Activated T-helper 17 cell treated with anti-CD3 and anti-CD28 coated beads, Interleukin-2, amount 50 U/mL, for 72 hours (primary cell): ENCODE data around the gene DOCK2. TPM values are rescaled to one million over a fixed set of nuclear protein-coding genes. Genes with fewer than 3 reads are reported as not detected.

Source experiments
- ATAC-seq: fragments of 150-1000 bp; cut with Tn5 transposase; replicated peaks from 2 replicates; pipeline ENCODE4 v1.10.0; 2021; ENCODE audit warnings: mild to moderate bottlenecking, moderate library complexity
- H3K27ac Mint-ChIP-seq: one replicate; pipeline ENCODE4 v1.8.0; 2022; ENCODE audit warnings: mixed read lengths
- H3K27me3 Mint-ChIP-seq: one replicate; pipeline ENCODE4 v1.8.0; 2022; ENCODE audit warnings: mixed read lengths
- H3K36me3 Mint-ChIP-seq: one replicate; pipeline ENCODE4 v1.8.0; 2022; ENCODE audit warnings: low read depth, mild to moderate bottlenecking, mixed read lengths
- H3K4me1 Mint-ChIP-seq: one replicate; pipeline ENCODE4 v1.8.0; 2022; ENCODE audit warnings: mixed read lengths
- H3K4me3 Mint-ChIP-seq: one replicate; pipeline ENCODE4 v1.8.0; 2022; ENCODE audit warnings: mild to moderate bottlenecking, mixed read lengths
- H3K9me3 Mint-ChIP-seq: one replicate; pipeline ENCODE4 v1.8.0; 2022; ENCODE audit warnings: mixed read lengths
- total RNA-seq, 2 donors: library from RNA; stranded (reverse); gene quantifications; one replicate each; pipeline ENCODE4 v1.2.3, GENCODE V29; 2022

The DOCK2 gene
- total RNA-seq, 2 donors from 2014 or later, result 229 to 244 TPM

DNA sequence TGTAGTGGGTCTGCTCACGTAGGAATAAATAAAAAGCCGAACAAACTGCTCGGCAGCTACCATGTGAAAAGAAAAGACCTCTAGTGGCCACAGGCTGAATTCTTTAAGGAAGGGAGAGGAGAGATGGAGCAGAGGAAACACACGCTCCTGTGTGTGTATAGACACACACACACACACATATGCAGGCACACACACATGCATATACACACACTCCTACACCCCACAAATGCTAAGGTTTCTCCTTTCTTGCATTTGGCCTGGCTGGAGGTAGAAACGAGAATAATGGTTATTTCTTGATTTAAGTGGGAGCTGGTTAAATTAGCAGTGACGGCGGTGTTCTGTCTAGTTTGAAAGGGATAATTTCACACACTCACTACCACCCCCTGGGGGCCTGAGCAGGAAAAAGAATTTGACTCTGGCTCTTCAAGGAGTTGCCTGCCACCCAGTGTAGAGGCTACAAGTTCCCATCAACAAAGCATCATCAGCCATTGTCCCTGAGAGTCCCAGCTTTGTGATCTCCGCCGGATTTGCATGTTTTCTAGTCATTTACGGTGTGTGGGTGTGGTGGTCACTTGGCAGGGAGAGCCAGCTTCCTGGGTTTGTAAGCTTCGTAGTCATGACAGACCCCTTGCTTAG lies 343.5 kb downstream of the DOCK2 start, which contains the start of gene INSYN2B:
INSYN2B (minus strand) TSS at position 78 of the 636 bp plus-strand sequence. CDS start 96,597 bp downstream, outside the sequence.
- H3K36me3 Mint-ChIP-seq, result peaks cover 36% of the 10 kb centered on the region
- H3K9me3 Mint-ChIP-seq, result no peaks in the 10 kb centered on the region
- ATAC-seq, result no peak
- H3K27ac Mint-ChIP-seq, result no peak within 1 kb of the TSS
- H3K27me3 Mint-ChIP-seq, result no peaks in the 10 kb centered on the region
- no peak within 1 kb of the TSS for H3K4me3 Mint-ChIP-seq
- no peaks in the 10 kb centered on the region for H3K4me1 Mint-ChIP-seq

- H3K36me3 Mint-ChIP-seq, result peaks cover 92% of the 10 kb centered on the region
- no peak overlapping the region for H3K27ac Mint-ChIP-seq
- ATAC-seq, result no peak
- no peaks in the 10 kb centered on the region for H3K4me1 Mint-ChIP-seq
- no peaks in the 10 kb centered on the region for H3K27me3 Mint-ChIP-seq
- no peaks in the 10 kb centered on the region for H3K9me3 Mint-ChIP-seq
- no peak overlapping the region for H3K4me3 Mint-ChIP-seq
Measured at GRCh38 chr5:169988206-169988605, 351.1 kb downstream of the DOCK2 start.

DNA sequence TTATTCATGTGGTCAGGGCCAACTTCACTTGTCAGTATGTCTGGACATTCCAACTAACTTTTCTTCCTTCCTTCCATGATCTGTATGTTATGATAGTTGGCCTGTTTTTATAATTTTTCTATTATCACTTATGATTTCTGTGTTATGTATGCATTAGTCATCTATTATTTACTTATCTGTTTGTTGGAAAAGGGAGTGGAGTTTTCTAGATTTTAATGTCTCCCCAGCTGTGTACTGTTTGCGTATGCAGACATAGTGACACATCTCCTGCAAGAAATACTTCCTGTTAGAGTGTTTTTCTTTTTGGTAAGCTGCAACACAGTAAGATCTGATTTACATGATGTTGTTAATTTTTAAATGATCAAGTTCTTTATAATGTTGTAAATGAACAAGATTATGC lies 351.9 kb downstream of the DOCK2 start:
- Mint-ChIP-seq H3K27ac (peak overlapping the region; percentile 48), H3K36me3 (peaks cover 91% of the 10 kb centered on the region), H3K9me3 (no peaks in the 10 kb centered on the region), H3K4me1 (no peaks in the 10 kb centered on the region), H3K27me3 (no peaks in the 10 kb centered on the region), H3K4me3 (no peak overlapping the region)
- ATAC-seq, result no peak

DNA sequence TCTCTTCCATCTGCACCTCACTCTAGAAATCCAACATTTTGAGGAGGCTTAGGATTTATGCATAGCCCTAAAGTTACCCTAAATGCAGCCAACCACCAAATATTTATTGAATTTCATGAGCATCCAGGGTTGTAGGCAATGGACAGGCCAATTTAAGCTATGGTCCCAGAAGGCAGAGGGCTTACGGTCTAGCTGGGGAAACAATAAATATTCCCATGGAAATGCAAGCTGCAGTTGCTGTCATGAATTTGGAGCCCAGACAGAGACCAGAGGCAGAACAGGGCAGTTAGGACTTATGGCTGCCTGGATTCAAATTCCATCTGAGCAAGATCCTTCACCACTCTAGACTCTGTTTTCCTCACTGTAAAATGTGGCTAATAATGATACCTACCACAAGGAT lies 352.3 kb downstream of the DOCK2 start:
- peaks cover 91% of the 10 kb centered on the region for H3K36me3 Mint-ChIP-seq
- H3K27me3 Mint-ChIP-seq, result no peaks in the 10 kb centered on the region
- peak overlapping the region; percentile 48 for H3K27ac Mint-ChIP-seq
- no peak overlapping the region for H3K4me3 Mint-ChIP-seq
- H3K4me1 Mint-ChIP-seq, result no peaks in the 10 kb centered on the region
- ATAC-seq, result no peak
- no peaks in the 10 kb centered on the region for H3K9me3 Mint-ChIP-seq

DNA sequence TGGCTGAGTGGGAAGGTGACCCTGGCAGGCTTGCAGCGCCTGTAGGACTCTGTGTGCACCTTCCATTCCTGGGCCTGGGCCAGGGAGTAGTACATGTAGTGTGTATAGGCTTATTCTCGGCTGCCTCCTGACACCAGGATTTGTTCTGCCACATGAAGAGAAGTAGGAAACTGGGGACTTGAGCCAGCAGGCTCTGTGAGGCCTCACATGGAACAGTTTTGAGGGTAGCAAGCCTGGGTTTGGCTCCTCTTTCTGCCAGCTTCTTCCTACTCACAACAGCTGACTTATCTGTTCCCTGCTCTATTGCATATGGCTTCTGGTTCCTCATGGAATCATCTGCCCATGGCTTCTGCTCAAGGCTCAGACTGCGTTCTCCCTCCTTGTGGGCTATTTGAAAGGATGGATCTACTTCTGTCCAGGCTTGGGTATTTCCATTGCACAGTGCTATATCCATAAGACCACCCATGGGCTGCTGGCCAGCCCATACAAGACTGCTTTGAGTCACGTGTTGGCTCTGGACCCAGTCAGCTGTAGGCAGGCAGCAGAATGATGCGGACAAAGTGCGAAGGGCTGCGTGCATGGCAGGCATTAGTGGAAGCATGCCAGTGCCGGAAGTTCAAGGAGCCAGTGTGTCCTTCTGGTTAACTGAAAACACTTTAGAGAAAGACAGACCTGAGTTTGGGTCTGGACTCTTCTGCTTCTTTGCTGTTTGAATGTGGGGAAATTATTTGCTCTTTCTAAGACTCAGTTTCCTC lies 354.2 kb downstream of the DOCK2 start:
- peaks cover 91% of the 10 kb centered on the region for H3K36me3 Mint-ChIP-seq

DNA sequence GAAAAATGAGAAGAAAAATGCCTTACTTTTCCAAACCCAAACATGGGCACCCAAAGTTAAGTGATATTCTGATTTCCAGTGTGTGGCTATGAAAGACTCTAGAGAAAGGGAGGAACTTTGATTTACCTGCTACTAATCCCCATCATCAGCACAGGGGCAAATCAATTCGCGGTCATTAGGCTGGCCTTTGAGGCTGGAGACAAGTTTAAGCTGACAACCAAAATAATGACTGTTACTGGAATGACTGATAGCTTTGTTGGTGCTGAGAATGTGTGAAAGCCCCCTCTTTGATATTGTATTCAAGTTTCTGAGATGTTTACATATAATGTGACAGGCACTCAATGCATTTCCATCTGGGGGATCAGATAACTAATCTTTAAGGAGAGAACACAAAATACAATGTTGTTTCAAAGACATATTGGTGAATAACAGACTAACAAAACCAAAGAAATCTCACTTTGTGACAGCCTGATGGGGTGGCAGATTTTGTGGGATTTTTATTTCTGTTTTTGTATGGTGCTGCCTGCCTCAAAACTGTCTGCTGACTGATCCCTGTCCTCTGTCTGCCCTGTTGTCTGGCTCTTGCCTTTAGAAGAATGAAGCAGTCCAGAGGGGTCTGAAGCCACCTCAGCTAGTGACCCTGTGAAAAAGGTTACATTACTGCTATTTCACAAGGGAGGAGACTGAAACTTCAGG lies 355.9 kb downstream of the DOCK2 start:
- H3K4me1 Mint-ChIP-seq, result peaks cover 4% of the 10 kb centered on the region
- ATAC-seq, result no peak
- H3K9me3 Mint-ChIP-seq, result no peaks in the 10 kb centered on the region
- peaks cover 86% of the 10 kb centered on the region for H3K36me3 Mint-ChIP-seq
- H3K4me3 Mint-ChIP-seq, result no peak overlapping the region
- H3K27ac Mint-ChIP-seq, result no peak overlapping the region
- no peaks in the 10 kb centered on the region for H3K27me3 Mint-ChIP-seq

More for the DNA sequence above, 354.2 kb downstream of the DOCK2 start:
- Mint-ChIP-seq H3K4me3 (no peak overlapping the region), H3K27ac (no peak overlapping the region), H3K27me3 (no peaks in the 10 kb centered on the region), H3K4me1 (peaks cover 4% of the 10 kb centered on the region), H3K9me3 (no peaks in the 10 kb centered on the region)
- no peak for ATAC-seq

DNA sequence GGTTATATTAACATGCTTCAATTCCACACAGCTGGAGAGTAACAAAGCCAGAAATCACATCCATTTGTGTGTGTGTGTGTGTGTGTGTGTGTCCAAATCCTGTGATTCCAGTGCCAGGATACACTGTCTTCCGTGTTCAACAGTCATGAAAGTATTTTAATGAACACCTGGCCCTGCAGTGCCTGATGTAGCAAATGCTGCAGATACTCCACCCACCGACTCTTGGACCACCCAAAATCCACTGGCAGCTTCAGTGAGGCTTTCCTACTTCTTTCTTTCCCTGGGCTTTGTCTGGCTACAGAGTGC lies 356.4 kb downstream of the DOCK2 start:
- peaks cover 4% of the 10 kb centered on the region for H3K4me1 Mint-ChIP-seq
- H3K4me3 Mint-ChIP-seq, result no peak overlapping the region
- no peak for ATAC-seq
- H3K36me3 Mint-ChIP-seq, result peaks cover 86% of the 10 kb centered on the region
- H3K9me3 Mint-ChIP-seq, result no peaks in the 10 kb centered on the region
- H3K27me3 Mint-ChIP-seq, result no peaks in the 10 kb centered on the region
- peak overlapping the region; percentile 27 for H3K27ac Mint-ChIP-seq

GRCh38 chr5:169997798-169998197 lies 360.7 kb downstream of the DOCK2 start:
- no peak for ATAC-seq
- Mint-ChIP-seq H3K4me3 (no peak overlapping the region), H3K9me3 (no peaks in the 10 kb centered on the region), H3K27me3 (no peaks in the 10 kb centered on the region), H3K36me3 (peaks cover 94% of the 10 kb centered on the region), H3K4me1 (peaks cover 4% of the 10 kb centered on the region), H3K27ac (peak overlapping the region; percentile 12)

GRCh38 chr5:169999621-170000020 lies 362.5 kb downstream of the DOCK2 start:
- no peak overlapping the region for H3K4me3 Mint-ChIP-seq
- no peaks in the 10 kb centered on the region for H3K27me3 Mint-ChIP-seq
- H3K27ac Mint-ChIP-seq, result no peak overlapping the region
- H3K4me1 Mint-ChIP-seq, result peaks cover 2% of the 10 kb centered on the region
- no peaks in the 10 kb centered on the region for H3K9me3 Mint-ChIP-seq
- H3K36me3 Mint-ChIP-seq, result peaks cover 92% of the 10 kb centered on the region
- ATAC-seq, result no peak

- Mint-ChIP-seq H3K4me3 (no peak overlapping the region), H3K36me3 (peaks cover 87% of the 10 kb centered on the region), H3K9me3 (no peaks in the 10 kb centered on the region), H3K27me3 (no peaks in the 10 kb centered on the region), H3K27ac (no peak overlapping the region), H3K4me1 (no peaks in the 10 kb centered on the region)
- no peak for ATAC-seq
Measured at GRCh38 chr5:170000155-170000554, 363.1 kb downstream of the DOCK2 start.

DNA sequence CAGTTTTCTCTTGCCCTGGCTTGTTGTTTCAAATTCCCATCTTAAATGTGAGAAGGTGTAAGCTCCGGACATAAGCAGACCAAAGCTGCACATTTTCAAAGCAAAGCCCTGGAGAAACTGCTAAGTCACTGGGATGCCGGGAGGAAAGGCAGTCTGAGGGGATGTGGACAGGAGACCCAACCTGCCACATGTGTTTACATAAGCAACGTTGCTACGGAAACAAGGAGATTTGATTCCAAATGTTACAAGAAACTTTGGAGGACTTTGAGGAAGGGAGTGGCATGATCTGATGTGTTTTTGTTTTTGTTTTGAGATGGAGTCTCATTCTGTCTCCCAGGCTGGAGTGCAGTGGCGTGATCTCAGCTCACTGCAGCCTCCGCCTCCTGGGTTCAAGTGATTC lies 368.9 kb downstream of the DOCK2 start:
- H3K4me1 Mint-ChIP-seq, result no peaks in the 10 kb centered on the region
- no peak overlapping the region for H3K4me3 Mint-ChIP-seq
- H3K27me3 Mint-ChIP-seq, result no peaks in the 10 kb centered on the region
- no peaks in the 10 kb centered on the region for H3K9me3 Mint-ChIP-seq
- H3K27ac Mint-ChIP-seq, result no peak overlapping the region
- no peak for ATAC-seq
- peaks cover 72% of the 10 kb centered on the region for H3K36me3 Mint-ChIP-seq

- ATAC-seq, result no peak
- Mint-ChIP-seq H3K27me3 (no peaks in the 10 kb centered on the region), H3K4me1 (no peaks in the 10 kb centered on the region), H3K36me3 (peaks cover 72% of the 10 kb centered on the region), H3K9me3 (no peaks in the 10 kb centered on the region), H3K4me3 (no peak overlapping the region), H3K27ac (no peak overlapping the region)
Measured at GRCh38 chr5:170008376-170008775, 371.3 kb downstream of the DOCK2 start.

DNA sequence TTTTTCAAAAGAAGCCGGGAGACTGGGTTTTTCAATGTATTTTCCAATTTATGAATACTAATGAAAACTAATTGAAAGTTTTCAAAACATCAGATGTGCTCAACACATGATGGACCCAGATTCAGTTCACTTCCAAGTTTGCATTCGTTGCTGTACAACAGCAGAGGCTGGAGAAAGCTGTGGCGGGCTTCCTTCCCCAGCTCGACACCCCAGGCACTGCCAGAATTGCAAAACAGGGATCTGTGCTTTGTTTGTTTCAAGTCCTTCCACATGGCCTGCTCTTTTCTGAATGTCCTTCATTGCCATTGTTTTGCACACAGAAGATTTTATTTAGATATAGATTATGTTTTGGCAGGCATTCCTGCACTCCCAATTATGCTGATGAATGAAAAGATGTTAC lies 373.5 kb downstream of the DOCK2 start:
- no peak for ATAC-seq
- Mint-ChIP-seq H3K27ac (no peak overlapping the region), H3K9me3 (no peaks in the 10 kb centered on the region), H3K36me3 (peaks cover 71% of the 10 kb centered on the region), H3K4me3 (no peak overlapping the region), H3K4me1 (no peaks in the 10 kb centered on the region), H3K27me3 (no peaks in the 10 kb centered on the region)

GRCh38 chr5:170011751-170012150 lies 374.7 kb downstream of the DOCK2 start:
- no peak for ATAC-seq
- Mint-ChIP-seq H3K27me3 (no peaks in the 10 kb centered on the region), H3K4me3 (no peak overlapping the region), H3K4me1 (no peaks in the 10 kb centered on the region), H3K27ac (no peak overlapping the region), H3K36me3 (peaks cover 82% of the 10 kb centered on the region), H3K9me3 (no peaks in the 10 kb centered on the region)

DNA sequence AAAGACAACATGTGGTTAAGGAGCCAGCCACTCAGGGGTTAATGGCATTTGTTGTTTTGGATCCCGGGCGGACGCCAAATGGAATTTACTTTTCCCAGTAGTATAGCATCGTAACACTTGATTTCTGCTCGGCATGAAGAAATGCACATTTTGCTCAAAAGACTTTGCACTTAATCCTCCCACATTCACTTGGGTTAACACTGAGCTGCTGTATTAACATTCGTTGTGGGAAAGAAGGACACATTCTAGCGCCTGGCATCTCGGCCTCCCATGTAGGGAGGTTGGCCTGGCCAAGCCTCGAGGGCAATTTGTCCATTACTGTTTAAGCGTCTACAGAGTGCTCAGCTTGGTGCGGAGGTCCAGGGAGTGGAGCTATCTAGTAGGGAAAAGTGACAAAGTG lies 375.5 kb downstream of the DOCK2 start:
- Mint-ChIP-seq H3K27me3 (no peaks in the 10 kb centered on the region), H3K36me3 (peaks cover 85% of the 10 kb centered on the region), H3K27ac (peak overlapping the region; percentile 24), H3K4me1 (no peaks in the 10 kb centered on the region), H3K9me3 (no peaks in the 10 kb centered on the region), H3K4me3 (no peak overlapping the region)
- ATAC-seq, result no peak
